ENCODE data around the gene MACROD2. TPM values are rescaled to one million over a fixed set of nuclear protein-coding genes. Genes with fewer than 3 reads are reported as not detected.
A peak's percentile ranks its signal among the peaks of the same experiment; 100 is the strongest.
"Not testable (repeated sequence)": the region's sequence is repeated elsewhere in the genome, so short reads cannot be mapped to it uniquely, and the experiment has no call there.

MACROD2 gene
- total RNA-seq, 1 donor from 2014 or later: 0.23 TPM

GRCh38 chr20:16005915-16006493, 2010.7 kb downstream of the MACROD2 start:
- DNase-seq (ENCODE audit: low read depth): no peak

GRCh38 chr20:16007164-16007563, 2011.8 kb downstream of the MACROD2 start:
- no peak overlapping the region for H3K4me3 ChIP-seq (ENCODE audit: low read depth, low read length)
- TF ChIP-seq CTCF (conservative IDR thresholded peaks at IDR 0.05; ENCODE audit: low read depth, low read length): no peak
- DNase-seq (ENCODE audit: low read depth): no peak

More at GRCh38 chr20:16005915-16006493, 2010.7 kb downstream of the MACROD2 start:
- no peak overlapping the region for H3K4me3 ChIP-seq (ENCODE audit: low read depth, low read length)
- TF ChIP-seq CTCF (conservative IDR thresholded peaks at IDR 0.05; ENCODE audit: low read depth, low read length): no peak

GRCh38 chr20:16007962-16008361, 2012.6 kb downstream of the MACROD2 start:
- no peak for DNase-seq (ENCODE audit: low read depth)
- no peak overlapping the region for H3K4me3 ChIP-seq (ENCODE audit: low read depth, low read length)
- peak; percentile 10 for TF ChIP-seq CTCF (conservative IDR thresholded peaks at IDR 0.05; ENCODE audit: low read depth, low read length)

GRCh38 chr20:16011056-16011455, 2015.7 kb downstream of the MACROD2 start:
- no peak for DNase-seq (ENCODE audit: low read depth)
- no peak for TF ChIP-seq CTCF (conservative IDR thresholded peaks at IDR 0.05; ENCODE audit: low read depth, low read length)
- H3K4me3 ChIP-seq (ENCODE audit: low read depth, low read length): no peak overlapping the region

GRCh38 chr20:16011519-16011918, 2016.2 kb downstream of the MACROD2 start:
- no peak for DNase-seq (ENCODE audit: low read depth)
- no peak overlapping the region for H3K4me3 ChIP-seq (ENCODE audit: low read depth, low read length)
- TF ChIP-seq CTCF (conservative IDR thresholded peaks at IDR 0.05; ENCODE audit: low read depth, low read length): no peak

GRCh38 chr20:16012934-16013333, 2017.6 kb downstream of the MACROD2 start:
- not testable (repeated sequence) for DNase-seq (ENCODE audit: low read depth); H3K4me3 ChIP-seq (ENCODE audit: low read depth, low read length)

GRCh38 chr20:16013631-16014030, 2018.3 kb downstream of the MACROD2 start:
- no peak for DNase-seq (ENCODE audit: low read depth)
- H3K4me3 ChIP-seq (ENCODE audit: low read depth, low read length): no peak overlapping the region
- TF ChIP-seq CTCF (conservative IDR thresholded peaks at IDR 0.05; ENCODE audit: low read depth, low read length): no peak

All from epithelial cell of proximal tubule (primary cell).